Measurements from ENCODE around the gene OR2M2.

Gene OR2M2

GRCh38 chr1:248174521-248174920 is at the start of gene OR2M2:
OR2M2 (plus strand) TSS chr1:248174821; CDS start chr1:248179986, 5,165 bp downstream.
- DNase-seq = no peak

DNA sequence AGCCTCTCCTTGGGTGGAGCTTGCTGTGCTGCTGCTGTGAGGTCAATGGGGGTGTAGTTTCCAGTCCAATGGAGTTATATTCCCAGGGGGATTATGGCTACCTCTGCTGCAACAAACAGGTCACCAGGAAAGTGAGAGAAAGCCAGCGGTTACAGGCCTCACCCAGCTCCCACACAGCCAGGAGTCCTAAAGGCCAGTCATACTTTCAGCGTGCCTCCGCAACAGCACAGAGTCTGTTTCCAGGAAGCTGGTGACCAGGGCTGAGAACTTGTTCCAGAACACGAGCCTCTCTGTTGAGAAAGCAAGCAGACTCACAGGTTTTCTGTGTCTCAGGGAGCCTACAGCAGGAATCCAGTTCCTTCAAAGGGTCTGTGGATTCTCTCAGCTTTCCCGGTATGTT is 47.0 kb upstream of the OR2M2 start:
- DNase-seq = no peak

- DNase-seq = no peak
Measured at GRCh38 chr1:248136811-248137210, 37.8 kb upstream of the OR2M2 start.

GRCh38 chr1:248140846-248141245 is 33.8 kb upstream of the OR2M2 start:
- DNase-seq = no peak

GRCh38 chr1:248143311-248143710 is 31.3 kb upstream of the OR2M2 start:
- no peak for DNase-seq

GRCh38 chr1:248144513-248145198 is 30.0 kb upstream of the OR2M2 start, which contains the start of gene OR2M5:
OR2M5 (plus strand) TSS chr1:248145148; CDS start chr1:248145148, 0 bp downstream.
- DNase-seq = no peak

GRCh38 chr1:248152056-248152827 is 22.4 kb upstream of the OR2M2 start:
- DNase-seq = no peak

GRCh38 chr1:248155927-248156326 is 18.7 kb upstream of the OR2M2 start:
- peak in 1 of 3 experiments; percentile 5 for DNase-seq

- DNase-seq = no peak
Measured at GRCh38 chr1:248158758-248159157, 15.9 kb upstream of the OR2M2 start.

- DNase-seq = no peak
Measured at GRCh38 chr1:248164031-248164430, 10.6 kb upstream of the OR2M2 start.

GRCh38 chr1:248165186-248165585 is 9.4 kb upstream of the OR2M2 start:
- no peak for DNase-seq

GRCh38 chr1:248183996-248184395 is 9.4 kb downstream of the OR2M2 start:
- DNase-seq = no peak

GRCh38 chr1:248187363-248187762 is 12.7 kb downstream of the OR2M2 start:
- DNase-seq = no peak

- no peak for DNase-seq
Measured at GRCh38 chr1:248189026-248189425, 14.4 kb downstream of the OR2M2 start.

DNA sequence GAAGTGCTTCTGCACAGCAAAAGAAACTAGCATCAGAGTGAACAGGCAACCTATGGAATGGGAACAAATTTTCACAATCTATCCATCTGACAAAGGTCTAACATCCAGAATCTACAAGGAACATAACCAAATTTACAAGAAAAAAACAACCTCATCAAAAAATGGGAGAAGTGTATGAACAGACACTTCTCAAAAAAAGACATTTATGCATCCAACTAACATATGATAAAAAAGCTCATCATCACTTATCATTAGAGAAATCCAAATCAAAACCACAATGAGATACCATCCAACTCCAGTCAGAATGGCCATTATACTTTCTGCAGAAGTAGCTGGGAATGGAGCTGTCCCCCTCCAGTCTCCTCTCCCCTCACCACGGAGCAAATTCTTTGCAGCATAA is 19.5 kb downstream of the OR2M2 start:
- DNase-seq = no peak

DNA sequence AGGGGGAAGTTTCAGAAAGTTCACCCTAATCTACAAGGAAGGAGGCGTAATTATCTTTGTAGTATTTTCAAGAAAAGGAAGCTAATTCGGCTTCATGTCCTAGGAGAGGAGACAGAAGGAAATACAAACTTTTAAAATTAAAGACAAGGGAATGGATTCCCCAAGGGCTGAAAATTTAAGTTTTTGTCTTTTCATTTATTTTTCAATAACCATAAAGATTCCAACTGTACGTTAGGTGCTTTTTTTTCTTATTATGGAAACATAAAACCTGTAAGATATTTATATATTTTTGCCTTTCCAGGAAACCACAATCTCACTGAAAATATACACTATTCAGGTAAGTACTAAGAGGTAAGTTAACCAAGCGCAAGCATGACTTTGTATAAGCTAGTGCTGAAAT is 22.3 kb downstream of the OR2M2 start, which contains the start of gene OR2M3:
TSS of gene OR2M3 (plus strand) at position 301 of the 400 bp plus-strand sequence. CDS start 5,803 bp downstream, outside the sequence.
- no peak for DNase-seq

- no peak for DNase-seq
Measured at GRCh38 chr1:248215880-248216279, 41.3 kb downstream of the OR2M2 start.

GRCh38 chr1:248225537-248225936 is 50.9 kb downstream of the OR2M2 start:
- no peak for DNase-seq

DNA sequence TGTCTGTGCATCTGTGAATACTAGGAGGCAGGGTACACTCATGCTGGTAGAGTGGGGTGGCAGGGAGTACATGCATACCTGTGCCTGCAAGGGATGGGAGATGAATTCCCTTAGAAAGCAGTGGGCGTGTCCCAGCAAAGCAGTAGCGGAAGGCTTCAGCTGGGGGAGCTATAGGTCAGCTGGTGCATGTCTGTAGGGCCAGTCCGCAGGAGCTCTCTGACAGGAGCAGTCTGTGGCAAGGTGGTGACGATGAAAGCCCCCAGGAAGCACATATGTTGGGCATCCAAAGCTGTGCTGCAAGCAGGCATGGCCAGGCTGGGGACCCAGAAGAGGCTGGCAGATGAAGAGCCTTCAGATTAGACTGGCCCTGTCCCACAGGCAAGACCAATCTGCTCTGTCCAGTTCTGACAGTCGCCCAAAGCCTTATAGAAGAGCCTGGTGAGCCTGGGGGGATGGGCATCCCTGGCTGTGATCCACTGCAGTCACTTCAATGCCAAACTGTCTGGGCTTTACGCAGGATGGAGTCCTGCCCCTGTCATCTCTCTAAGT is 54.8 kb downstream of the OR2M2 start:
- no peak for DNase-seq

Measured in NCI-H1417 (cell line).